GM18517 (cell line): Measurements from ENCODE around the gene GHR.
"Not testable (repeated sequence)": the region's sequence is repeated elsewhere in the genome, so short reads cannot be mapped to it uniquely, and the experiment has no call there.

Source experiments
- ATAC-seq: cut with Tn5 transposase; IDR thresholded peaks from one replicate; pipeline ENCODE4 v1.9.1; 2021; ENCODE audit warnings: mild to moderate bottlenecking, moderate library complexity; ENCODE audit not compliant: unreplicated experiment

GHR gene

DNA sequence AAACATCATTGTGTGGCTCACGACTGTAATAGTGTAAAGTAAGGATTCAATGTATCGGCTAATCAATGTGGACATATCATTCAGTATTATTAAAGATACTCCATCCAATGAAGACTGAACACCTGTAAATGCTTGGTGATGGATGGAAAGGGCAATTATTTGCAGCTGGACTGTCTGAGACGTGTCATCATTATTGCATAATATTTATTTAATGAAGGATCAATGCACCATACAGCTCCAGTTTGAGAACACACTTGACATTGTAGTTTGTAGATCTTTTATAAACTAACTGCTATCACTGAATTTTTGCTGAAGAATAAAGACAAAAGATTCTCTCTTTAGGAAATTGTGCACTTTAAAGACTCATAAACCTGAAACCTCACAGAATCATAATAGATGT lies 215.7 kb downstream of the GHR start:
- ATAC-seq: no peak

DNA sequence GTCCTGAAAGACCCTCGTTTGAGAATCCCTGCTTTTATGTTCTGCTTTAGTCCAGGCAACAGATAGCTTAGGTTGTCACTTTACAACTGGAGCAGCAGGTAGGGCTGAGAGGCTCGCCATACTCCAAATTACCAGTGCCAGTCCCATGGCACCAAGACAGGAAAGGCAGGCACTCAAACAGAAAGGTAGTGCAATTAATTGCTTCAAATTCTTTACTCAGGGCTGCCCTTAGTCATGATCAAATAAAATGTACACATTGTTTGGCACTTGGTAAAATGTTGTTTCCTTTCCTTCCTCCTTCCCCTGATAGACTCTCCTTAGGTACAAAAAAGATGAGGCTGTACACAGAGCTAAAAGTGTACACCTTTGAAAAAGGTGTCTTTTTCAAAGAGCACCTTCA lies 217.6 kb downstream of the GHR start:
- ATAC-seq: no peak

DNA sequence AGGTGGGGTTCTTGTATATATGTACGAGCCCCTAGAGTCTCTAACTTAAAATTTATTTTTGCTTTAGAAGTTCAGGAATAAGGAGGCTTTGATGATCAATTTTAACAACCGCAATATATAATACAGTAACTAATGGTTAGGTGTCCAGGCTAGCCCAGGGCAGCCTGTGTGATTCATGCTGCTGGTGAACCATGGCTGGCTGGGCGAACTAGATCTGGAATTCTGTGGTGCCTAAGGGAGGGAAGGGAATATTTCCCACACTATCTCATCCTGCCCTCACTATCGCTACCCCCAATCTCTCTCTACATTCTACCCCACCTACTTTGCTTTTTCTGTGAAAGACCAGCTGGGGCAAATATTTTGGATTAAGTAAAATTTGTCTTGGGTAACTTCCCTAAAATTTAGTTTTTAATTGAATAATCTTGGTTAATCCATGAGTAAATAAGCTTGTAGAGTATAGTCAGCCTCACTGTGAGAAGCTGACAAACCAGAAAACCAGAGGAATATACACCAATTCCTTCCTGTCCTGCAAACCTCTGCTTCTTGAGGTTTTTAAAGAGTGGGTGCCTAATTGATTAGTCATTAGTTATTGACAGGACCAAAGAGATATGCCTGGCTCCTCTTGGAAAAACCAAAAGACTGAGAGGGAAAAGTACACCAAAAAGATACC lies 218.2 kb downstream of the GHR start:
- ATAC-seq: no peak

DNA sequence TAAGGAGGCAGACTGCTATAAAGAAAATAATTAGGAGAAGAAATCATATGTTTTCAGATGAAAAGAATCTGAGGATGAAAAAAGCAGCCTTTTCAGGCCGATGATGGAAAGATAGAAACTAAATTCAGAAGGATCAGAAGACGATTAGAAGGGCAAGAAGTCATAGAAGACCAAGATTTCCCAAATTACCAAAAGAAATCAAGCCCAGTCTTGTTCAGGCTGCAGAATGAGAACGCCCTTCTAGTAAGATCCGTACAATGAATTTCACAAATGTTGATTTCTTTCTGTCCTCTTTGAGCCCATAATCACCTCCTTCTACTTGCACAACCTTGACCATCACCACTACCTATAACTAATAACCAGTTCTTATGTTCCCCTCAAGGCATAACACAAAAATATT lies 218.8 kb downstream of the GHR start:
- no peak for ATAC-seq

DNA sequence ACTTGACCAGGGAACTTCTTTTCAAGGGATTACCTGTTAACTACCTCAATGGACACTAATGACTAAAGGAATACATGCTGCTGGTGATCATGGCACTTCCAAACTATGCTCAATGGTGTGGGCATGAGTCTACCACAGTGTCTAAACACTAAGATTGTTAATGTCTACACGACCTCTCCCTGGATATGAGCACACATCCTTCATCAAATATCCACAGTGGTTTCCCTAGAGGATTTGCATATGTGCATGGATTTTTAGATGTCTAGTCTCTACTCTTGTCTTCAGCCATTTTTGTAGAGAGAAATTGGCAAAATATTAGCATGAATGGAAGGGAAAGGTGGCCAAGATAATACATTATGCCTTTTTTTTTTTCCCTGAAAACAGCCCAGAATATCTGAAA lies 220.1 kb downstream of the GHR start:
- no peak for ATAC-seq

DNA sequence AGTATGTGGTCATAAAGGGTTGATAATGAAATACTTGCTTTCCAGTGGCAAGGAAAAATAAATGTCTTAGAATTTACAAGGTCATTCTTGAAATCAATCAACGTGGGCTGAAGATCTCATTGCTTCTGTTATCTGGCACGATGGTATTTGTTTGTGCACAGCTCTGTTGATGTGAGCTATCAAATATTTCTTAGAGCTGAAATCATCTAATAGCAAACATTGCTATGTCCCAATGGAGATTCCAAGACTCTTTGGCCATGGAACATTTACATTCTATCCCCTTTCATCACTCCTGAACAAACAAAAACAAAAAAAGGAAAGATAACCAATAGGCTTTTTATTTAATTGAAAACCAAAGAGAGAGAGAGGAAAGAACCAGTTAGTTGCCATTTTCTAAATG lies 221.9 kb downstream of the GHR start:
- ATAC-seq: no peak

DNA sequence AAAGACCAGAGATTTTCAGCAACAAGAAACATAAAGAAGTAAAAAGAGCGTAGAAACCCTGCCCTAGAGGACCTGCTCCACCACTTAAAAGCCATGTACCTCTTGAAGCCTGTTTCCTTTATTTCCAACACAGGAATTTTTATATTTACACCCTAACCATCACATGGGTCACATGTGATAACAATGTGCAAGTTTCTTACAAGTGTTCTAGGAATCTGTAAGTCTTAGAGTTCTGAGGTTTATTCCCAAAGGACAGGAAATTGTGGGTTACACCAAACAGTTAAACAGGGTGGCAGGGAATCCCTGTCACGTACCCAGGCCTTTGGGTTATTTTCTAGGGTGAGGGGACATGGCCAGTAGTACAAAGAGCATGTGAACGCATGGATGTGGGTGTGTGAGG lies 224.8 kb downstream of the GHR start:
- ATAC-seq: no peak

DNA sequence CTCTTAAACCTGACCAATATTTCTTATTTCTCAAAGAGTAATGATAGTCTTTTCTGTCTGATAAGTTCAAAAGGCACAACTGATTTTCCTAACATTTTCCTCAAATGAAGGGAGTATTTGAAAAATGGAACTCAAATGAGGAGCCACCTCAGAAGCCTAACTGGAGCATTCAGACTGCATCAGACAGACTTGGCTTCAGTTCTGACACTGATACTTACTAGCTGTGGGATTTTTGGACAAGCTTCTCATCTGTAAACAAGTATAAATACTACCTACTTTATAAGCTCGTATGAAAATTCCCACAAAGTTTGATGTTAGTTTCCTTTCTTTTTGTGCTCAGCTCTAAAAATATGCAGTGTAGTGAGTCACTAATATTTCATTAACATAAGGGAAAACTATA lies 225.7 kb downstream of the GHR start:
- ATAC-seq: no peak

DNA sequence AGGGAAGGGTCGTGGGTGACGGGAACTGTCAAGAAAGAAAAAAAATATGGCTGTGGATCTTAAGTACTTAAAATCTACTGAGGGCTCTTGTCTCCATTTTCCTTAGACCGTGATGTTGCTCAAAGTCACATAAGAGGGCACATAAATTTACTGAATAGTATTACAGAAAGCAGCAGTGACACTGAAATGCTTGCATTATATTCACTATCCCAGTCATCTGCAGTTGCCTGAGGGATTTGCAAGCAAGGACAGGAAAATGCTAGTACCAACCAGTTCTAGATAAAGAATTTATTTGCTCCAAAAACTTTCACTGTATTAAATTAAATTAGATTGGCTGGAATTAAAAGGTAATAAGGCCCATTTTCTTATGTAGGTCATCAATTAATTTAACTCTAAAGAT lies 226.8 kb downstream of the GHR start:
- no peak for ATAC-seq

DNA sequence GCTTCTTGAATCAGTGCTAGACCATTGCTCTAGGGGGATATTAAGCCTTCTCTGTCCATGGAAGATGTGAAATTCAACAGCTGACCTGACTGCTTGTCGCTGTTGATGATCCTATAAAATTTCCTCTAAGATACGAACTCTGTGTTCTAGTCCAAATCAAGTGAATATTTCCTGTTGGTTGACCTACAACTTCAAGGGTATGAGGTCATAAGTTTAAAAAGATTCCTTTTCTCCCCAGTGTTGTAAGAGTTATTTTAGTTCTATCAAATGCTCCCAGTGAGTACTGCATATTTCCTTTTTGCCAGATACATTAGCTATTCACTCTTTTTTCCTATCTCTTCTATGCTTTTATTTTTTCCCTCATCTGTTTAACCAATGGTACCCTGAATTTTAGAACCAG lies 230.5 kb downstream of the GHR start:
- ATAC-seq: no peak

DNA sequence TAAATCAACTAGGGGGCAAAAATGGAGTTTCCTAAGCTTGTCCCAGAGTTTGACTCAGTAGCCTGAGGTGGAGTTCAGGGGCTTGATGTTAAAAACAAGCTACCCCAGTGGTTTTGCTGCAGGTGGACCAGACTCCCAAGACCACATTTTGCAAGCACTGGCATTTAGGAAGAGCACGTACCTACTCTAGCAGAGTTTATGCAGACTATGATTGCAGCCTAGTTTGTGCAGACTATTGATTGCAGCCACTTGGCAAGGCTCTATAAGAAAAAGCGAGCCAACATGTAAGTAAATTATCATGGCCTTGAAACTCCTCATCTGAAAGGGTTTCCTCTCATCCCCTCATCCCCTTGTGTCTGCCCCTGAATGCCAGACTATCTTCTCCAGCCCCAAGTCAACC lies 231.4 kb downstream of the GHR start:
- no peak for ATAC-seq

DNA sequence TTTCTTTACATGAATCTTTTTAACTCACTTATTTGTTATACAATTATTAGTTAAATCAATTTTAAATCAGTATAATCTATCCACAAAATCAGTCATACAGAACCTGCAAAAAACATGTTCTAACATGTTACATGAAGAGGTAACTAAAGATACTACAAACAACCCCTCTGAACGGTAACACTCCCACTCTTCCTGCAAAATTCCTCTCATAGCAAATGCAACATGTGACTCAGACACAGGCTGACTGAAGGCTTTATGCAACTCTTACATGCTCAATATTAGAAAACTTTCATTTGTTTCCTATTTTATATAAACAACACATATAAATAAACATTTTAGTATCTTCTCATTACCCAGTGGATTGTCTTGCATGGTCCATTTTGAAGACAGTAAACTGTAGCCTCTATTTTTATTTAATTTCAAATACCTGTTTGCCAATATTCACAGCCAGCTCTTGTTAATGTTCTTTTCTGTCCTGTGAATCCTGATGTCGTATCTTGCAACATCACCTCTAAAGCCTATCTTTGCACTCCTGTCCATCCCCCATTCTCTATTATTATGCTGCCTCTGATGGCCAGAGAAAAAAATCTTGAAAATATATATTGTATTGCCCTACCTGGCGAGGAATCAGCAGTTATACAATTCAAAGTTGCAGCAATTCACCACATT lies 232.9 kb downstream of the GHR start:
- ATAC-seq: no peak

DNA sequence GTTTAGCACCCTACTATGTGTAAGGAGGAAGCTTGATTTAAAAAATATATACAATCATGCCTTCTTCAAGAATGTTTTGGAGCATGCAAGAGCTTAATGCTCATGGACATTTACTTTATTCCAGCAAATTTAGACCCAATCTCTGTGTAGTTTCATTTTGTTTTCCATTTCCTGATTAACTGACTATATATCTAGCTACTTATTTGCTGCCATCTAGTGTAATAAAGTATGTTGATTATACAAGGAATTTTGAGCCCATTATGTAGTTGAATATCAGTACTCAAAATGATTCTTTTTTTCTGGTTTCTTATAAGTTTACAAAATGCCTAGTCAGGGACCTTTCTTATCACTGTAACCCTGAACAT lies 233.4 kb downstream of the GHR start:
- ATAC-seq: no peak

DNA sequence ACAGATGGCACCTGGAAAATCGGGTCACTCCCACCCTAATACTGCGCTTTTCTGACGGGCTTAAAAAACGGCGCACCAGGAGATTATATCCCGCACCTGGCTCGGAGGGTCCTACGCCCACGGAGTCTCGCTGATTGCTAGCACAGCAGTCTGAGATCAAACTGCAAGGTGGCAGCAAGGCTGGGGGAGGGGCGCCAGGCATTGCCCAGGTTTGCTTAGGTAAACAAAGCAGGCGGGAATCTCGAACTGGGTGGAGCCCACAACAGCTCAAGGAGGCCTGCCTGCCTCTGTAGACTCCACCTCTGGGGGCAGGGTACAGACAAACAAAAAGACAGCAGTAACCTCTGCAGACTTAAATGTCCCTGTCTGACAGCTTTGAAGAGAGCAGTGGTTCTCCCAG lies 236.6 kb downstream of the GHR start:
- not testable (repeated sequence) for ATAC-seq

DNA sequence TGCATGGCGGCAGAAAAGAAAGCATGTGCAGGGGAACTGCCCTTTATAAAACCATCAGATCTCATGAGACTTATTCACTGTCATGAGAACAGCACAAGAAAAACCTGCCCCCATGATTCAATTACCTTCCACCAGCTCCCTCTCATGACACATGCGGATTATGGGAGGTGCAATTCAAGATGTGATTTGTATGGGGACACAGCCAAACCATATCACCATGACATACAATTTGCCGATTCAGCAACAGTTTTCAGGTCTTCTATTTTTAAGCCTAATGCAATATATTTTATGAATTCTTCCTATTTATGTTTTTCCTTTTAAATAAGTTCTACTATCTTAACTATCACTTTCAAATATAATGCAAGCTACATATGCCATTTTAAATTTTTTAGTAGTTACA lies 242.6 kb downstream of the GHR start:
- ATAC-seq: no peak

DNA sequence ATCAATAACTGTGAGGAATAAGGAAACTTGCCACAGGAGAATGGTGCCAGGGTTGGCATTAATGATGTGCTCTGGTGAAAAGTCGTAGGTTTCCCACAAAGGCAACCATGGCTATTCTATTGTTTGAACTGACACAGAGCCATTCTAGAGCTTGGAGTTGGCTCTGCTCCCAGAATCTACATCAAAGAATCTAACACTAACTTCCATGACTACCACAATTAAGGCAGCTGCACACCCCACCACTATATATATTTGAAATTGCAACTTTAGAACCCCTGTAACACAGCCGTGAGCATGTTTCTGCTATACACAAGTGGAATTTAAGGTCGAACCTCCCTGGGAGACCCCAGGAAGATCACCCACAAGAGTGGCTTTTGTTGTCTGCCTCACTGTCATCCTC lies 243.6 kb downstream of the GHR start:
- no peak for ATAC-seq

DNA sequence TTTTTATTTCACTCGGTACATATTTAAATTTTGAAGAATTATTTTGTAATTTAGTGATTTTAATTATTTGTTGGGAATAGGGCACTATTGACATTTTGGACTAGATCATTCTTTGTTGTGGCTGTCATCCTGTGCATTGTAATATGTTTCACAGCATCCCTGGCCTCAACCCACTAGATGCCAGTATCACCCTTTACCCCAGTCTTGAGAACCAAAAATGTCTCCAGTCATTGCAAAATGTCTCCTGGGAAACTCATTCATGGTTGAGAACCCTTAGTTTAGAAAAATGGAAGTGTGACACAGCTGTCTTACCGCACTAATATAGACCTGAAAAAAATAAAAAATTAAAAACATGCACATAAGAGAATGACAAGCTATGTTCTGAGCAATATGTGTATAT lies 245.0 kb downstream of the GHR start:
- ATAC-seq: no peak

DNA sequence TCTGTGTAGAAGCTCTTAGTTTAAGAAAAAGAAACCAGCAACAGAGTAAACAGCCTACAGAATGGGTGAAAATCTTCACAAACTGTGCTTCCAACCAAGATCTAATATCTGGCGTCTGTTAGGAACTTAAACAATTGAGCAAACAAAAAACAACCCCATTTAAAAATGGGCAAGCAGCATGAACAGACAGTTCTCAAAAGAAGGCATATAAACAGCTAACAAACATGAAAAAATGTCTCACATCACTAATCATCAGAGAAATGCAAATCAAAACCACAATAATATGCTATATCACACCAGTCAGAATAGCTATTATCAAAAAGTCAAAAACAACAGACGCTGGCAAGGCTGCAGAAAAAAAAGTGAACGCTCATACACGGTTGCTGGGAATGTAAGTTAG lies 249.7 kb downstream of the GHR start:
- no peak for ATAC-seq

DNA sequence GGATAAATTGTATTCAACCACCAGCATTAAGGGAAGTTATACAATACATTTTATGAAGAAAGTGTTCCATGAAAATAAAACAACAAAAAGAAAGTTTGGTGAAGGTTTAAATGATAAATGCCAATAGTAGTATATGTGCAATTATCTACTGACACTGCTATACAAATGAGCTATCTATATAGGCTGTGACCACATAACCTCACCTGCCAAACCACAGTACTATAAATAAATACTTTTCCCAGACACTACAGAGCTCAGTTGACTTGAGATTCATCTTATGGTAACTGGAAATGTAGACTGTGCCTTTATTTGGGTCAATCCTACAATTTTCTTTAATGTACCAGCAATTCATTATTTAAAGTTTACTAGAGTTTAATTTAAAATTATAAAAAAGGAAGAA lies 252.4 kb downstream of the GHR start:
- ATAC-seq: no peak

DNA sequence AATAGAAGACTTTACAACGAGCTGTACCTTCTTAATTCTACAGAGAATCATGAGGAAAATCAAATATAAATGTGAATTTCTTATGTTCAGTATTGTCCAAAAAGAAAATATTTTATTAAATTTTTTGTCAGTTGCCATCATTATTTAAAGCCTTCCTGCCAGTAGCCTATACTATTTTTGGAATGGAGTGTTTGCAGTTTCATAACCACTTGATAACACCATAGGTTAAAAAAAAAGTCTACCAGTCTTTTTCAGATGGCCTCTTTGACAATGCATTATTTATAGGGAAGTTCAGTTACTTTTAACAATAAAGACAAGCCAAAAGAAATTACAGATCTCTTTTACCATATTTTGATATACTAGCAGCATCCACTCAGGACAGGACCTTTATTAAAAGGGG lies 253.1 kb downstream of the GHR start:
- no peak for ATAC-seq

DNA sequence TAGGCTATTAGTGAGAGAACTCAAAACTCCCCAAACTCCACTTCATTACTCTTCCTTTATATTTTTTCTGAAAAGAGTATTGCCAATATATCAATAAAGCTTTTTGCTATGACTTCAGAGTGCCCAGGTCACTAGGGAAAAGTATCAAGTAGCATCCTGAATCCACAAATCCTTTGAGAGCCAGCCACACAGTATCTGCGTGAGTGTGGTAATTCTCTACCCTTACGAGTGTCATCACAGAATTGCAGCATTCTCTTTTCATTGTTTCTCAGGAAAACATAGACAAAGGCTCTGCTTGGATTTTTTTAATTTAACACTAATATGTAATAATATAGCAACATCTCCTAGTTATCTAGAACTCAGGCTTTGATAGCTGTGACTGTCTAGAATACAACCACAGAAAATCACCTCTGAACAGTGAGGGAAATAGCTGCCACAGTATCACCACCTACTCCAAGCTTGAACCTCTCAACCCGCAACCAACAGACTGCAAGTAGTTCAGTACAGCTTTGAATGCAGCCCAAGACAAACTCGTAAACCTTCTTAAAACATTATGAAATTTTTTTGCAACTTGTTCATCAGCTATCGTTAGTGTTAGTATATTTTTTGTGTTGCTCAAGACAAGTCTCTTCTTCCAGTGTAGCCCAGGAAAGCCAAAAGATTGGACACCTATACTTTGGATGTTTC lies 254.1 kb downstream of the GHR start:
- no peak for ATAC-seq

DNA sequence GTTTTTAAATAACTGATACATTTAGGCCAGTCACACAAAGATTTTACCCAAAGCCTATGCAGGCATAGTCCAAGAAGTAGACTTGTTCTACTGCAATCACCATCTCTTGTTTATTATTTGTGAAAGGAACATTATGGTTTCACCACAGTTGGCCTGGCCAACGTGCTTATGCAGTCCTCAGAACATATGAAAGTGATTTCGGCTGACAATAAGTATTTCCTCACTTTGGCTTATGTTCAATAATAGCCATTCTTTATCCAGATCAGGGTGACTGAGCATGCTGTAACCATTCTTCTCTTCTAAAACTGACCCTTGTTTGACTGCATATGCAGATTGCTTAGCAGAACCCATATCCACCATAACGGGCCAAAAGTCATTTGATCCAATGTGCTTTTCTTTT lies 256.8 kb downstream of the GHR start:
- no peak for ATAC-seq

DNA sequence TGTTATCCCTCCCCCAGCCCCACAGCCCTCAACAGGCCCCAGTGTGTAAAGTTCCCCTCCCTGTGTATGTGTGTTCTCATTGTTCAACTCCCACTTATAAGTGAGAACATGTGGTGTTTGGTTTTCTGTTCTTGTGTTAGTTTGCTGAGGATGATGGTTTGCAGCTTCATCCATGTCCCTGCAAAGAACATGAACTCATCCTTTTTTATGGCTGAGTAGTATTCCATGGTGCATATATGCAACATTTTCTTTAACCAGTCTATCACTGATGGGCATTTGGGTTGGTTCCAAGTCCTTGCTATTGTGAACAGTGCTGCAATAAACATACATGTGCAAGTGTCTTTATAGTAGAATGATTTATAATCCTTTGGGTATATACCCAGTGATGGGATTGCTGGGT lies 261.8 kb downstream of the GHR start:
- not testable (repeated sequence) for ATAC-seq
